HepG2 (cell line): Measurements from ENCODE around the gene ANO3. TPM values are rescaled to one million over a fixed set of nuclear protein-coding genes. Genes with fewer than 3 reads are reported as not detected.

Experiments used
- ATAC-seq: fragments of 200-7000 bp; cut with Tn5 transposase; 3 replicates; pipeline ENCODE4 v1.9.1; 2020; ENCODE audit warnings: mild to moderate bottlenecking, moderate library complexity
- BruUV-seq: library from RNA; stranded (reverse); fragments of 400-500 nt; replicated peaks from 2 replicates; lab custom pipeline; 2021; lab: Mats Ljungman, UMichigan
- CTCF ChIA-PET: fragments of 300-600 bp; formaldehyde crosslinking; extraction: SDS; loops from one replicate; lab custom pipeline; 2021; ENCODE audit warnings: low total read pairs, inconsistent platforms, low intra/inter-chr PET ratio; lab: Yijun Ruan, JAX
- POLR2A ChIA-PET: fragments of 350-600 bp; sonication (Branson Sonifier 250); formaldehyde crosslinking; loops from one replicate; lab custom pipeline; 2020; ENCODE audit warnings: antibody characterized with exemption, inconsistent platforms; lab: Yijun Ruan, JAX
- DNase-seq: peaks from one replicate; pipeline ENCODE4 v3.0.0-alpha.2; 2015; ENCODE audit warnings: low spot score
- FAIRE-seq: peaks from 3 replicates; lab custom pipeline; 2011; peaks lifted over from hg19 to GRCh38; lab: Jason Lieb, UNC
- H2AFZ ChIP-seq: one replicate; pipeline ENCODE4 v1.6.1; 2011; ENCODE audit warnings: low read length, inconsistent platforms
- H3K27ac ChIP-seq: fragments of 300-600 bp; 3 replicates; pipeline ENCODE4 v1.8.0; 2011; ENCODE audit warnings: mixed run types, mild to moderate bottlenecking, mixed read lengths, low read length, inconsistent platforms; ENCODE audit not compliant: insufficient read depth; ENCODE audit errors: extremely low read length
- H3K27me3 ChIP-seq, 2 experiments: fragments of 200-600 bp in 1 of 2; 2 replicates in 1 of 2; 3 replicates in 1 of 2; pipeline versions ENCODE4 v1.6.0 to v1.8.0; 2011; ENCODE audit warnings: low read length in 2 of 2, mild to moderate bottlenecking in 2 of 2, moderate library complexity in 2 of 2, inconsistent platforms in 1 of 2; ENCODE audit not compliant: insufficient read depth in 2 of 2, control insufficient read depth in 1 of 2
- H3K36me3 ChIP-seq, 2 experiments: fragments of 200-600 bp in 1 of 2; replicated peaks in 1 of 2; 2 replicates in 1 of 2; 3 replicates in 1 of 2; pipeline versions ENCODE4 v1.5.1 to v1.8.0; 2011; ENCODE audit warnings: low read length in 2 of 2, inconsistent platforms in 1 of 2; ENCODE audit not compliant: insufficient read depth in 2 of 2, control insufficient read depth in 1 of 2
- H3K4me1 ChIP-seq: 2 replicates; pipeline ENCODE4 v1.5.1; 2012; ENCODE audit warnings: low read length, inconsistent platforms; ENCODE audit not compliant: insufficient read depth
- H3K4me2 ChIP-seq: 2 replicates; pipeline ENCODE4 v1.6.0; 2011; ENCODE audit warnings: low read depth, low read length, inconsistent platforms
- H3K4me3 ChIP-seq, 3 experiments: fragments of 200-600 bp in 1 of 3; sonication (generic), shearing (Covaris generic) in 1 of 3; replicated peaks in 1 of 3; 2 replicates each; pipeline ENCODE4 v1.5.1; 2011 to 2016; ENCODE audit warnings: low read length in 3 of 3, inconsistent platforms in 2 of 3, low read depth in 2 of 3, mild to moderate bottlenecking in 2 of 3, control low read depth in 1 of 3, mixed read lengths in 1 of 3; ENCODE audit not compliant: insufficient read depth in 1 of 3
- H3K79me2 ChIP-seq: one replicate; pipeline ENCODE4 v1.6.1; 2011; ENCODE audit warnings: low read length, inconsistent platforms; ENCODE audit not compliant: insufficient read depth
- H3K9ac ChIP-seq: 2 replicates; pipeline ENCODE4 v1.6.0; 2011; ENCODE audit warnings: mild to moderate bottlenecking, low read depth, low read length, inconsistent platforms; ENCODE audit not compliant: insufficient read depth
- H3K9me3 ChIP-seq: 2 replicates; pipeline ENCODE4 v1.5.1; 2012; ENCODE audit warnings: mild to moderate bottlenecking, low read length
- H4K20me1 ChIP-seq: 2 replicates; pipeline ENCODE4 v1.6.0; 2011; ENCODE audit warnings: inconsistent platforms, mild to moderate bottlenecking, low read length, moderate library complexity; ENCODE audit not compliant: insufficient read depth
- ATF4 ChIP-seq, 2 experiments: fragments of 450-650 bp in 1 of 2; sonication (generic) in 1 of 2; formaldehyde crosslinking; IDR thresholded peaks; 2 replicates each; pipeline versions ENCODE4 v1.5.0 to v1.8.0; 2020 to 2022; ENCODE audit warnings: mild to moderate bottlenecking in 1 of 2, missing genetic modification reagents in 1 of 2
- DBP ChIP-seq: sonication (generic); formaldehyde crosslinking; IDR thresholded peaks from 2 replicates; pipeline ENCODE4 v1.4.0; 2020; ENCODE audit warnings: missing genetic modification reagents; ENCODE audit errors: not compliant biosample characterization
- HNRNPUL1 ChIP-seq: fragments of 200-400 bp; formaldehyde crosslinking; IDR thresholded peaks from 2 replicates; pipeline ENCODE4 v1.6.1; 2017; ENCODE audit warnings: low read depth, mild to moderate bottlenecking, low read length, moderate library complexity
- MYC ChIP-seq: sonication (generic); formaldehyde crosslinking; IDR thresholded peaks from 2 replicates; pipeline ENCODE4 v1.9.0; 2021; ENCODE audit warnings: missing genetic modification reagents, borderline replicate concordance
- NRL ChIP-seq: sonication (generic); formaldehyde crosslinking; IDR thresholded peaks from 2 replicates; pipeline ENCODE4 v1.5.0; 2020; ENCODE audit warnings: missing genetic modification reagents, mild to moderate bottlenecking, moderate library complexity, borderline replicate concordance
- SMARCE1 ChIP-seq: fragments of 450-650 bp; IDR thresholded peaks from 2 replicates; pipeline ENCODE4 v1.6.1; 2017; ENCODE audit warnings: borderline replicate concordance
- STAT6 ChIP-seq: sonication (generic); formaldehyde crosslinking; IDR thresholded peaks from 2 replicates; pipeline ENCODE4 v1.4.0; 2020; ENCODE audit warnings: missing genetic modification reagents, mild to moderate bottlenecking, borderline replicate concordance
- THAP9 ChIP-seq: sonication (generic); formaldehyde crosslinking; IDR thresholded peaks from 2 replicates; pipeline ENCODE4; 2020; ENCODE audit warnings: missing genetic modification reagents, mild to moderate bottlenecking, borderline replicate concordance
- TOPORS ChIP-seq: sonication (generic); formaldehyde crosslinking; IDR thresholded peaks from 2 replicates; pipeline ENCODE4 v1.8.0; 2023; ENCODE audit warnings: mild to moderate bottlenecking, missing genetic modification reagents
- ZFP90 ChIP-seq: sonication (generic); formaldehyde crosslinking; IDR thresholded peaks from 2 replicates; pipeline ENCODE4 v1.8.0; 2022; ENCODE audit warnings: missing genetic modification reagents, mild to moderate bottlenecking, inconsistent platforms, borderline replicate concordance
- ZNF18 ChIP-seq: sonication (generic); formaldehyde crosslinking; IDR thresholded peaks from 2 replicates; pipeline ENCODE4 v1.8.0; 2022; ENCODE audit warnings: mild to moderate bottlenecking, missing genetic modification reagents; ENCODE audit not compliant: insufficient replicate concordance
- ZNF431 ChIP-seq: sonication (generic); formaldehyde crosslinking; IDR thresholded peaks from 2 replicates; pipeline ENCODE4 v1.9.0; 2022; ENCODE audit warnings: missing genetic modification reagents, low read depth, mild to moderate bottlenecking, borderline replicate concordance
- WGBS: methylation state at CpG from one replicate; pipeline ENCODE4 v1.1.6; 2017; ENCODE audit warnings: low lambda C conversion rate; 5-methylcytosine and 5-hydroxymethylcytosine counted together
- in situ Hi-C: cut with HindIII; loops from 2 replicates; pipeline ENCODE4 v1.10.0; 2017; ENCODE audit warnings: low pct_unique_long_range_greater_than_20kb; ENCODE audit not compliant: extremely low pct_ligation_motif_present
- intact Hi-C: fragments of 100-400 bp; cut with micrococcal nuclease; formaldehyde crosslinking; loops from one replicate; pipeline ENCODE4 v1.10.0; 2022; ENCODE audit not compliant: unreplicated experiment
- polyA plus RNA-seq, 8 experiments: library from polyadenylated mRNA; depleted of rRNA in 3 of 8; stranded (reverse) in 7 of 8; unstranded in 1 of 8; fragments of >200 nt; fragmentation: Illumina TruSeq in 4 of 8; extraction: Trizol in 4 of 8; gene quantifications; 2 replicates each; pipeline versions ENCODE4 v1.2.1 to v1.2.3, GENCODE V29; 2011 to 2016; ENCODE audit warnings: low read depth in 4 of 8, missing spikeins in 1 of 8, mixed read lengths in 1 of 8; ENCODE audit not compliant: insufficient read depth in 1 of 8
- total RNA-seq, 5 experiments: library from RNA; depleted of rRNA; stranded (reverse); fragments of >200 nt; fragmentation: Illumina TruSeq; extraction: Trizol; gene quantifications; 2 replicates each; pipeline ENCODE4 v1.2.3, GENCODE V29; 2016; ENCODE audit warnings: low read depth in 1 of 5

Gene ANO3
- total and polyA plus RNA-seq, 2 of the 13 experiments (the other 11 are each of a cell fraction or from before 2014, with no cell fraction given) = 0.17 to 0.44 TPM

GRCh38 chr11:26477396-26477795, 145.5 kb downstream of the ANO3 start (continued):
- TF ChIP-seq DBP (CRISPR knock-in tag) = no peak

- ChIA-PET POLR2A (no interaction called here), CTCF (no interaction called here)
- Histone ChIP-seq H3K36me3 (no peaks in the 10 kb centered on the region), H3K9ac (no peak overlapping the region), H3K79me2 (no peaks in the 10 kb centered on the region), H3K4me3 (no peak overlapping the region), H3K27me3 (no peaks in the 10 kb centered on the region), H3K27ac (no peak overlapping the region), H2AFZ (no peak overlapping the region), H4K20me1 (no peaks in the 10 kb centered on the region), H3K9me3 (no peaks in the 10 kb centered on the region), H3K4me1 (no peaks in the 10 kb centered on the region), H3K4me2 (no peak overlapping the region)
- no TSS peak for BruUV-seq
- FAIRE-seq (no peak), DNase-seq (no peak), ATAC-seq (no peak)
- in situ Hi-C loops (no loop called here), intact Hi-C loops (no loop called here)
- no peak for TF ChIP-seq HNRNPUL1
- no peak for TF ChIP-seq THAP9 (CRISPR knock-in tag)
- no peak for TF ChIP-seq ZNF431 (CRISPR knock-in tag)
- no peak for TF ChIP-seq STAT6 (CRISPR knock-in tag)
- no peak for TF ChIP-seq TOPORS (CRISPR knock-in tag)
- no peak for TF ChIP-seq ATF4 (CRISPR knock-in tag; IDR thresholded peaks at IDR 0.05)
- TF ChIP-seq ZNF18 (CRISPR knock-in tag) = no peak
- TF ChIP-seq SMARCE1 = no peak
- no peak for TF ChIP-seq ZFP90
- no peak for TF ChIP-seq MYC (CRISPR knock-in tag)
- no peak for TF ChIP-seq NRL
- 23% methylated on average over 2 of the region's 2 CpGs for whole genome bisulfite sequencing
Observed at GRCh38 chr11:26478710-26479109, 146.8 kb downstream of the ANO3 start.
